GM23248 (cell line): Measurements from ENCODE around the gene SLC37A1. TPM values are rescaled to one million over a fixed set of nuclear protein-coding genes. Genes with fewer than 3 reads are reported as not detected.

ENCODE experiments used
- DNase-seq: peaks from one replicate; pipeline ENCODE4 v3.0.0-alpha.2; 2015
- H2AFZ ChIP-seq: fragments of 200-600 bp; sonication (generic); 2 replicates; pipeline ENCODE4 v1.6.1; 2016; ENCODE audit warnings: antibody characterized with exemption
- H3F3A ChIP-seq: fragments of 200-600 bp; sonication (generic); 2 replicates; pipeline ENCODE4 v1.6.1; 2016; ENCODE audit warnings: mild to moderate bottlenecking, antibody characterized with exemption, mixed run types; ENCODE audit not compliant: insufficient read depth
- H3K27ac ChIP-seq: fragments of 200-600 bp; sonication (generic); 2 replicates; pipeline ENCODE4 v1.5.1; 2016; ENCODE audit warnings: mild to moderate bottlenecking
- H3K27me3 ChIP-seq: fragments of 200-600 bp; sonication (generic); replicated peaks from 2 replicates; pipeline ENCODE4 v1.6.1; 2016; ENCODE audit warnings: mild to moderate bottlenecking; ENCODE audit not compliant: insufficient read depth
- H3K36me3 ChIP-seq: fragments of 200-600 bp; sonication (generic); 2 replicates; pipeline ENCODE4 v1.6.1; 2016; ENCODE audit warnings: low read depth, mild to moderate bottlenecking
- H3K4me1 ChIP-seq: fragments of 200-600 bp; sonication (generic); 2 replicates; pipeline ENCODE4 v1.6.1; 2016; ENCODE audit warnings: mild to moderate bottlenecking; ENCODE audit not compliant: insufficient read depth
- H3K4me2 ChIP-seq: fragments of 200-600 bp; sonication (generic); one replicate; pipeline ENCODE4 v1.6.1; 2016; ENCODE audit warnings: mild to moderate bottlenecking; ENCODE audit not compliant: unreplicated experiment
- H3K4me3 ChIP-seq: fragments of 200-600 bp; sonication (generic); 2 replicates; pipeline ENCODE4 v1.5.1; 2016; ENCODE audit warnings: mild to moderate bottlenecking
- H3K79me2 ChIP-seq: fragments of 200-600 bp; sonication (generic); 2 replicates; pipeline ENCODE4 v1.6.1; 2016; ENCODE audit warnings: mild to moderate bottlenecking; ENCODE audit not compliant: insufficient read depth
- H3K9ac ChIP-seq: fragments of 200-600 bp; sonication (generic); 2 replicates; pipeline ENCODE4 v1.6.1; 2016; ENCODE audit warnings: mild to moderate bottlenecking
- H3K9me2 ChIP-seq: fragments of 200-600 bp; sonication (generic); 2 replicates; pipeline ENCODE4 v1.6.1; 2016; ENCODE audit warnings: mixed run types, mild to moderate bottlenecking, moderate library complexity; ENCODE audit not compliant: insufficient read depth
- H3K9me3 ChIP-seq: fragments of 200-600 bp; sonication (generic); one replicate; pipeline ENCODE4 v1.6.1; 2017; ENCODE audit warnings: low read depth
- H4K20me1 ChIP-seq: fragments of 200-600 bp; sonication (generic); 2 replicates; pipeline ENCODE4 v1.6.0; 2016; ENCODE audit not compliant: insufficient read depth
- EZH2 ChIP-seq: fragments of 200-600 bp; sonication (generic); IDR thresholded peaks from 2 replicates; pipeline ENCODE4 v1.6.1; 2018; ENCODE audit warnings: antibody characterized with exemption, mild to moderate bottlenecking; ENCODE audit not compliant: insufficient read depth, poor library complexity, severe bottlenecking
- EZH2phosphoT487 ChIP-seq: fragments of 200-600 bp; sonication (generic); IDR thresholded peaks from 2 replicates; pipeline ENCODE4 v1.6.1; 2018; ENCODE audit warnings: antibody characterized with exemption, moderate library complexity, mild to moderate bottlenecking, low read depth; ENCODE audit not compliant: insufficient read depth
- WGBS, 2 experiments: methylation state at CpG; one replicate each; pipeline ENCODE4 v1.1.6; 2015 to 2017; ENCODE audit warnings: low lambda C conversion rate in 2 of 2, low coverage in 1 of 2; ENCODE audit errors: missing lambda C conversion rate in 2 of 2; 5-methylcytosine and 5-hydroxymethylcytosine counted together
- in situ Hi-C: fragments of 300-500 bp; cut with MboI; formaldehyde crosslinking; loops from 2 replicates; pipeline ENCODE4 v1.15.0; 2020
- polyA plus RNA-seq: library from polyadenylated mRNA; unstranded; fragments of >200 nt; fragmentation: Nextera tagmentation; extraction: Ambion mirVana; gene quantifications from 2 replicates; pipeline ENCODE4 v1.2.1, GENCODE V29; 2016
- total RNA-seq: library from RNA; depleted of rRNA; stranded (reverse); fragments of >200 nt; shearing (Covaris generic); gene quantifications from 2 replicates; pipeline ENCODE4 v1.2.3, GENCODE V29; 2014

Gene SLC37A1
- total and polyA plus RNA-seq, 2 experiments from 2014 or later: not detected

DNA sequence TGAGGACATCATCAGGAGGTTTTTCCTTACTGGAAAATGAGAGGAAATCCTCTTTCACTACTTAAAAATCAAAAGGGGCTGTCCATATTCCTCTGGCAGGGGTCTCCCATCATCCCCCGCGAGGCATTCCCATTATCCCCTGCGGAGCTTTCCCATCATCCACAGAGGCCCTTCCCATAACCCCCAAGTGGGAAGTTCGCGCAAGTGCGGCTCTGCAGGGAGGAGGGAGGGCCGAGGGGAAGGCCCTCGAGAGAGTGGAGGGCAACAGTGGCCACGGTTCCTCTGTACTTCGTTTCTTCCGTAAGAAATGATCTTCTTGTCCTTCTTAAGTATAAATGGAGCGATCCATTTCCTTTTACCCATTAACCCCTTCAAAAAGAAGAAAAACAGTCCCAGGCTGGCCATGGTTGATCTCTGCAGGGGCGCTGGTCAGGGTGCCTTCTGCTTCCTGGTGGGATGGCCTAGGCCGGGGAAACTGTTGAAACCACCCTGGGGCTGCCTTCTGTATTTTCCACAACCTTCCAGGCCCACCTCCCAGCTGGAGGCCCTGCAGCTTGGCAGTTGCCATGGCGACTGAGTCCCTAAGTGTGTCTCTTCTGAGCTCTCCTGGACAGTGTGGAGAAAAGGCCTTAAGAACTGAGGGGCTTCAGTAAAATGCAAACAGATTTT, 14.1 kb upstream of the SLC37A1 start:
- Histone ChIP-seq H3K27ac (no peak overlapping the region), H3K4me1 (no peaks in the 10 kb centered on the region), H4K20me1 (no peaks in the 10 kb centered on the region), H3K36me3 (no peaks in the 10 kb centered on the region), H3F3A (no peaks in the 10 kb centered on the region), H3K79me2 (no peaks in the 10 kb centered on the region), H2AFZ (no peak overlapping the region), H3K9ac (no peak overlapping the region), H3K9me3 (no peaks in the 10 kb centered on the region), H3K4me3 (no peak overlapping the region), H3K4me2 (no peak overlapping the region), H3K27me3 (no peaks in the 10 kb centered on the region), H3K9me2 (no peaks in the 10 kb centered on the region)
- WGBS, 2 experiments: 68 to 70% methylated on average over 13 to 15 of the region's 15 CpGs
- DNase-seq: no peak
- in situ Hi-C loops: no loop called here
- TF ChIP-seq EZH2phosphoT487 (no peak), EZH2 (no peak)

DNA sequence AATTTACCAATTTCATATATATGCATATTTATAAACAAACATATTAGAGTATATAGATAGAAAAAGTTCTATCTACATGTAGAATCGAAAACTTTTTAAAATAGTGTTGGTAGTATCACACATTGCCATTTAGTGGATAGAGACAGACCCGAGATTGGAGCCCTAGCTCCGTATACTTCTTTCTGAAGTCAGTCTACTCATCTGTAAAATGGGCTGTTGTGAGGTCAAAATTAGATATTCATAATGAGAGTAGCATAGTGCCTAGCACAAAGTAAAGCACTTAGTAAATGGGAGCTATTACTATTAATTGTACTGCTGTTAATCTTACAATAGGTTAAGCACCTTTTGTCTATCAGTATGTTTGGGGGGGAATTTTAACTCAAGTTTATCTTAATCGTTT, 13.4 kb upstream of the SLC37A1 start:
- no peaks in the 10 kb centered on the region for H3K36me3 ChIP-seq
- no peak for DNase-seq
- H3F3A ChIP-seq: no peaks in the 10 kb centered on the region
- in situ Hi-C loops: no loop called here
- no peak overlapping the region for H3K27ac ChIP-seq
- H3K27me3 ChIP-seq: 0 out of 2 replicates have a peak, but pooled peaks cover under 1% of the 10 kb centered on the region
- H3K9me2 ChIP-seq: no peaks in the 10 kb centered on the region
- TF ChIP-seq EZH2: no peak
- no peak for TF ChIP-seq EZH2phosphoT487
- H3K4me2 ChIP-seq: no peak overlapping the region
- no peaks in the 10 kb centered on the region for H3K9me3 ChIP-seq
- H3K9ac ChIP-seq: no peak overlapping the region
- WGBS, 2 experiments: 47 to 55% methylated on average over 4 of the region's 4 CpGs
- H4K20me1 ChIP-seq: no peaks in the 10 kb centered on the region
- no peak overlapping the region for H3K4me3 ChIP-seq
- no peak overlapping the region for H2AFZ ChIP-seq
- H3K4me1 ChIP-seq: no peaks in the 10 kb centered on the region
- no peaks in the 10 kb centered on the region for H3K79me2 ChIP-seq

- H3K36me3 ChIP-seq: no peaks in the 10 kb centered on the region
- H2AFZ ChIP-seq: no peak overlapping the region
- no peak for DNase-seq
- no peak overlapping the region for H3K9ac ChIP-seq
- H3K9me3 ChIP-seq: no peaks in the 10 kb centered on the region
- H3K9me2 ChIP-seq: no peaks in the 10 kb centered on the region
- no peak overlapping the region for H3K27ac ChIP-seq
- no peaks in the 10 kb centered on the region for H3K79me2 ChIP-seq
- no peaks in the 10 kb centered on the region for H3F3A ChIP-seq
- H3K4me3 ChIP-seq: no peak overlapping the region
- H4K20me1 ChIP-seq: no peaks in the 10 kb centered on the region
- H3K4me2 ChIP-seq: no peak overlapping the region
- WGBS, 2 experiments: 60 to 67% methylated on average over 5 of the region's 5 CpGs
- 0 out of 2 replicates have a peak, but pooled peaks cover 6% of the 10 kb centered on the region for H3K27me3 ChIP-seq
- in situ Hi-C loops: no loop called here
- TF ChIP-seq EZH2phosphoT487: no peak
- TF ChIP-seq EZH2: no peak
- H3K4me1 ChIP-seq: no peaks in the 10 kb centered on the region
These were observed 12.9 kb upstream of the SLC37A1 start for GRCh38 chr21:42500736-42501135.

- TF ChIP-seq EZH2phosphoT487 (no peak), EZH2 (no peak)
- H3K9me3 ChIP-seq: no peaks in the 10 kb centered on the region
- no peak overlapping the region for H3K9ac ChIP-seq
- H3K79me2 ChIP-seq: no peaks in the 10 kb centered on the region
- H3K4me3 ChIP-seq: no peak overlapping the region
- no peak for DNase-seq
- in situ Hi-C loops: no loop called here
- H3K36me3 ChIP-seq: no peaks in the 10 kb centered on the region
- WGBS, 2 experiments: 77 to 78% methylated on average over 4 of the region's 4 CpGs
- H3K4me2 ChIP-seq: no peak overlapping the region
- no peaks in the 10 kb centered on the region for H3K9me2 ChIP-seq
- H3F3A ChIP-seq: no peaks in the 10 kb centered on the region
- 0 out of 2 replicates have a peak, but pooled peaks cover 6% of the 10 kb centered on the region for H3K27me3 ChIP-seq
- H3K27ac ChIP-seq: no peak overlapping the region
- H2AFZ ChIP-seq: no peak overlapping the region
- H3K4me1 ChIP-seq: no peaks in the 10 kb centered on the region
- no peaks in the 10 kb centered on the region for H4K20me1 ChIP-seq
These were observed 9.9 kb upstream of the SLC37A1 start for GRCh38 chr21:42503711-42504110.
